H9 (cell line): Measurements from ENCODE around the gene KRTAP5-6. TPM values are rescaled to one million over a fixed set of nuclear protein-coding genes. Genes with fewer than 3 reads are reported as not detected.

Source experiments
- DNase-seq: peaks from one replicate; pipeline ENCODE4 v3.0.0-alpha.2; 2017
- H2AFZ ChIP-seq: one replicate; pipeline ENCODE4 v1.6.1; 2013; ENCODE audit warnings: mild to moderate bottlenecking, low read length, control low read depth, moderate library complexity
- H2AK5ac ChIP-seq: 2 replicates; pipeline ENCODE4 v1.6.1; 2013; ENCODE audit warnings: low read length, control low read depth, mixed read lengths; ENCODE audit not compliant: insufficient read length
- H2BK120ac ChIP-seq: one replicate; pipeline ENCODE4 v1.6.1; 2013; ENCODE audit warnings: low read depth, mild to moderate bottlenecking, low read length, control low read depth, inconsistent platforms; ENCODE audit not compliant: poor library complexity, severe bottlenecking
- H2BK12ac ChIP-seq: 2 replicates; pipeline ENCODE4 v1.6.1; 2013; ENCODE audit warnings: low read length, control low read depth, mixed read lengths, low read depth; ENCODE audit not compliant: insufficient read length
- H2BK15ac ChIP-seq: 2 replicates; pipeline ENCODE4 v1.6.1; 2013; ENCODE audit warnings: low read depth, low read length, control low read depth
- H2BK20ac ChIP-seq: one replicate; pipeline ENCODE4 v1.6.1; 2013; ENCODE audit warnings: low read depth, mild to moderate bottlenecking, low read length, control low read depth, inconsistent platforms; ENCODE audit not compliant: poor library complexity, severe bottlenecking
- H2BK5ac ChIP-seq: 2 replicates; pipeline ENCODE4 v1.6.1; 2013; ENCODE audit warnings: low read length, control low read depth, mixed read lengths; ENCODE audit not compliant: insufficient read length
- H3K14ac ChIP-seq: 2 replicates; pipeline ENCODE4 v1.6.1; 2013; ENCODE audit warnings: low read length, control low read depth; ENCODE audit not compliant: insufficient read depth
- H3K18ac ChIP-seq: 2 replicates; pipeline ENCODE4 v1.6.1; 2013; ENCODE audit warnings: low read depth, mild to moderate bottlenecking, mixed read lengths, low read length, control low read depth; ENCODE audit not compliant: insufficient read length
- H3K23ac ChIP-seq: 2 replicates; pipeline ENCODE4 v1.6.1; 2013; ENCODE audit warnings: low read length, control low read depth, mixed read lengths, low read depth; ENCODE audit not compliant: insufficient read length
- H3K23me2 ChIP-seq: 2 replicates; pipeline ENCODE4 v1.6.1; 2013; ENCODE audit warnings: low read depth, mild to moderate bottlenecking, mixed read lengths, low read length, control low read depth; ENCODE audit not compliant: insufficient read length, poor library complexity, severe bottlenecking
- H3K27ac ChIP-seq: 2 replicates; pipeline ENCODE4 v1.5.1; 2013; ENCODE audit warnings: low read length, control low read depth, mixed read lengths, low read depth; ENCODE audit not compliant: insufficient read length
- H3K27me3 ChIP-seq: 2 replicates; pipeline ENCODE4 v1.6.1; 2013; ENCODE audit warnings: low read length, control low read depth, inconsistent platforms; ENCODE audit not compliant: insufficient read depth
- H3K4ac ChIP-seq: 2 replicates; pipeline ENCODE4 v1.6.1; 2013; ENCODE audit warnings: low read depth, mild to moderate bottlenecking, control low read depth, inconsistent platforms, low read length, moderate library complexity
- H3K4me1 ChIP-seq: 2 replicates; pipeline ENCODE4 v1.6.1; 2013; ENCODE audit warnings: low read length, control low read depth, inconsistent platforms; ENCODE audit not compliant: insufficient read depth
- H3K4me2 ChIP-seq: 2 replicates; pipeline ENCODE4 v1.6.1; 2013; ENCODE audit warnings: low read length, control low read depth, mixed read lengths; ENCODE audit not compliant: insufficient read length, insufficient read depth
- H3K56ac ChIP-seq: 2 replicates; pipeline ENCODE4 v1.6.1; 2013; ENCODE audit warnings: low read depth, mild to moderate bottlenecking, mixed read lengths, low read length, control low read depth; ENCODE audit not compliant: insufficient read length
- H3K79me1 ChIP-seq: 2 replicates; pipeline ENCODE4 v1.6.1; 2013; ENCODE audit warnings: low read depth, mild to moderate bottlenecking, moderate library complexity, low read length, control low read depth, inconsistent platforms; ENCODE audit not compliant: insufficient read depth, poor library complexity, severe bottlenecking
- H3K79me2 ChIP-seq: 2 replicates; pipeline ENCODE4 v1.6.1; 2013; ENCODE audit warnings: low read length, control low read depth, inconsistent platforms; ENCODE audit not compliant: insufficient read depth
- H3K9ac ChIP-seq: 2 replicates; pipeline ENCODE4 v1.6.1; 2013; ENCODE audit warnings: low read length, control low read depth, mixed read lengths; ENCODE audit not compliant: insufficient read length; ENCODE audit errors: extremely low read depth
- H3K9me3 ChIP-seq: one replicate; pipeline ENCODE4 v1.6.1; 2013; ENCODE audit warnings: low read depth, low read length, inconsistent platforms; ENCODE audit not compliant: control insufficient read depth
- H3T11ph ChIP-seq: one replicate; pipeline ENCODE4 v1.6.1; 2013; ENCODE audit warnings: mild to moderate bottlenecking, low read length, control low read depth, inconsistent platforms
- H4K20me1 ChIP-seq: one replicate; pipeline ENCODE4 v1.6.1; 2013; ENCODE audit not compliant: control insufficient read depth, insufficient read length, insufficient read depth
- H4K5ac ChIP-seq: 2 replicates; pipeline ENCODE4 v1.6.1; 2013; ENCODE audit warnings: low read depth, mild to moderate bottlenecking, mixed read lengths, low read length, control low read depth; ENCODE audit not compliant: insufficient read length
- H4K8ac ChIP-seq: replicated peaks from 2 replicates; pipeline ENCODE4 v1.6.1; 2013; ENCODE audit warnings: low read length, control low read depth, mixed read lengths, low read depth; ENCODE audit not compliant: insufficient read length
- H4K91ac ChIP-seq: 2 replicates; pipeline ENCODE4 v1.6.1; 2013; ENCODE audit warnings: low read depth, mild to moderate bottlenecking, moderate library complexity, mixed read lengths, low read length, control low read depth; ENCODE audit not compliant: insufficient read length
- H3K27ac Mint-ChIP-seq, 3 experiments: 2 replicates in 2 of 3; 3 replicates in 1 of 3; pipeline ENCODE4 v1.8.0; 2020 to 2021; ENCODE audit warnings: mixed read lengths in 3 of 3, mild to moderate bottlenecking in 1 of 3, moderate library complexity in 1 of 3
- H3K27me3 Mint-ChIP-seq: 2 replicates; pipeline ENCODE4 v1.8.0; 2021; ENCODE audit warnings: low read depth, mild to moderate bottlenecking, moderate library complexity, mixed read lengths
- H3K36me3 Mint-ChIP-seq, 3 experiments: 2 replicates in 2 of 3; 3 replicates in 1 of 3; pipeline ENCODE4 v1.8.0; 2020 to 2021; ENCODE audit warnings: low read depth in 3 of 3, mixed read lengths in 3 of 3; ENCODE audit not compliant: insufficient read depth in 1 of 3
- H3K4me1 Mint-ChIP-seq, 2 experiments: 2 replicates each; pipeline ENCODE4 v1.8.0; 2020; ENCODE audit warnings: mixed read lengths in 2 of 2
- H3K4me3 Mint-ChIP-seq, 2 experiments: 2 replicates in 1 of 2; 3 replicates in 1 of 2; pipeline ENCODE4 v1.8.0; 2020 to 2021; ENCODE audit warnings: mild to moderate bottlenecking in 2 of 2, mixed read lengths in 2 of 2, moderate library complexity in 1 of 2
- H3K9me3 Mint-ChIP-seq, 2 experiments: 2 replicates in 1 of 2; 3 replicates in 1 of 2; pipeline ENCODE4 v1.8.0; 2020; ENCODE audit warnings: mild to moderate bottlenecking in 2 of 2, mixed read lengths in 2 of 2, moderate library complexity in 1 of 2
- CTCF ChIP-seq: fragments of 200-600 bp; sonication (generic); conservative IDR thresholded peaks from 3 replicates; pipeline ENCODE4 v1.8.0; 2021; ENCODE audit warnings: antibody characterized with exemption, mild to moderate bottlenecking
- WGBS: extraction: QIAGEN DNeasy Blood & Tissue Kit; methylation state at CpG from one replicate; pipeline ENCODE4 v1.1.7; 2013; ENCODE audit warnings: missing lambda C conversion rate, low lambda C conversion rate, mixed read lengths; ENCODE audit not compliant: insufficient read length; ENCODE audit errors: extremely low coverage; 5-methylcytosine and 5-hydroxymethylcytosine counted together
- total RNA-seq: library from RNA; stranded (reverse); gene quantifications from 2 replicates; pipeline ENCODE4 v1.2.1, GENCODE V29; 2021

KRTAP5-6 gene
- total RNA-seq, 1 experiment from 2014 or later: not detected

- H3K4me1 Mint-ChIP-seq: peaks cover 0 to 8% of the 10 kb centered on the region in 2 experiments; a peak in 2 of 4 replicates
- H3K27me3 Mint-ChIP-seq: peaks cover 75% of the 10 kb centered on the region
- Histone ChIP-seq H3K14ac (no peak overlapping the region), H2BK5ac (no peak overlapping the region), H3K4me1 (no peaks in the 10 kb centered on the region), H2BK12ac (no peak overlapping the region), H3K27me3 (no peaks in the 10 kb centered on the region), H3K4me2 (no peak overlapping the region), H3K79me2 (no peaks in the 10 kb centered on the region), H3K23ac (no peak overlapping the region), H4K5ac (no peak overlapping the region), H3K9me3 (no peaks in the 10 kb centered on the region), H3K79me1 (no peaks in the 10 kb centered on the region), H2AK5ac (no peak overlapping the region), H3K18ac (no peak overlapping the region), H4K20me1 (no peaks in the 10 kb centered on the region), H3K23me2 (no peaks in the 10 kb centered on the region), H4K91ac (no peak overlapping the region), H3K27ac (no peak overlapping the region), H4K8ac (no peak overlapping the region), H3K4ac (no peak overlapping the region), H3K9ac (no peak overlapping the region), H3K56ac (no peak overlapping the region), H2AFZ (no peak overlapping the region), H2BK20ac (no peak overlapping the region), H3T11ph (no peak overlapping the region), H2BK120ac (no peak overlapping the region), H2BK15ac (no peak overlapping the region)
- H3K27ac Mint-ChIP-seq: no peak overlapping the region
- H3K9me3 Mint-ChIP-seq: no peaks in the 10 kb centered on the region
- DNase-seq: no peak
- WGBS: no CpG with 5 or more reads among the region's 11 CpGs
- no peak overlapping the region for H3K4me3 Mint-ChIP-seq
- no peak for TF ChIP-seq CTCF
- no peaks in the 10 kb centered on the region for H3K36me3 Mint-ChIP-seq
Measured at GRCh38 chr11:1671658-1672057, 25.3 kb upstream of the KRTAP5-6 start.
